Trophoblast cell (in vitro differentiated cells and primary cell): ENCODE measurements around the gene FRMD7.
A peak's percentile ranks its signal among the peaks of the same experiment; 100 is the strongest.

ENCODE experiments used
- DNase-seq, 2 donors: peaks; one replicate each; pipeline ENCODE4 v3.0.0-alpha.2; 2016
- H2AFZ ChIP-seq: 2 replicates; pipeline ENCODE4 v1.6.1; 2013; ENCODE audit warnings: low read length, moderate library complexity, mild to moderate bottlenecking; ENCODE audit not compliant: insufficient read depth, poor library complexity
- H2AK5ac ChIP-seq: 2 replicates; pipeline ENCODE4 v1.6.1; 2013; ENCODE audit warnings: mild to moderate bottlenecking, low read length
- H2BK120ac ChIP-seq: 2 replicates; pipeline ENCODE4 v1.6.1; 2013; ENCODE audit warnings: low read length, mild to moderate bottlenecking, moderate library complexity; ENCODE audit not compliant: insufficient read depth, poor library complexity
- H2BK12ac ChIP-seq: 2 replicates; pipeline ENCODE4 v1.6.1; 2013; ENCODE audit warnings: mild to moderate bottlenecking, low read length, moderate library complexity
- H2BK5ac ChIP-seq: 2 replicates; pipeline ENCODE4 v1.6.1; 2013; ENCODE audit warnings: low read length, low read depth, moderate library complexity, mild to moderate bottlenecking; ENCODE audit not compliant: poor library complexity
- H3K14ac ChIP-seq: 2 replicates; pipeline ENCODE4 v1.6.1; 2013; ENCODE audit warnings: mild to moderate bottlenecking, low read length
- H3K18ac ChIP-seq: 2 replicates; pipeline ENCODE4 v1.6.1; 2013; ENCODE audit warnings: mild to moderate bottlenecking, low read length
- H3K23ac ChIP-seq: 2 replicates; pipeline ENCODE4 v1.6.1; 2013; ENCODE audit warnings: low read length
- H3K27ac ChIP-seq: 2 replicates; pipeline ENCODE4 v1.5.1; 2013; ENCODE audit warnings: low read depth, mild to moderate bottlenecking, inconsistent platforms, low read length, moderate library complexity
- H3K27me3 ChIP-seq: 2 replicates; pipeline ENCODE4 v1.6.1; 2013; ENCODE audit warnings: inconsistent platforms, mild to moderate bottlenecking, low read length, moderate library complexity; ENCODE audit not compliant: insufficient read depth
- H3K36me3 ChIP-seq, 2 experiments: 1 replicate in 1 of 2; 2 replicates in 1 of 2; pipeline ENCODE4 v1.6.1; 2013; ENCODE audit warnings: low read length in 2 of 2, mild to moderate bottlenecking in 2 of 2, moderate library complexity in 1 of 2; ENCODE audit not compliant: insufficient read depth in 2 of 2, control insufficient read depth in 1 of 2
- H3K4ac ChIP-seq: 2 replicates; pipeline ENCODE4 v1.6.1; 2013; ENCODE audit warnings: low read depth, mild to moderate bottlenecking, low read length, moderate library complexity
- H3K4me1 ChIP-seq, 2 experiments: 1 replicate in 1 of 2; 2 replicates in 1 of 2; pipeline ENCODE4 v1.6.1; 2013; ENCODE audit warnings: low read length in 2 of 2, mild to moderate bottlenecking in 2 of 2, moderate library complexity in 1 of 2; ENCODE audit not compliant: insufficient read depth in 2 of 2, control insufficient read depth in 1 of 2
- H3K4me2 ChIP-seq: 2 replicates; pipeline ENCODE4 v1.6.1; 2013; ENCODE audit warnings: inconsistent platforms, mild to moderate bottlenecking, low read length, moderate library complexity
- H3K4me3 ChIP-seq: 2 replicates; pipeline ENCODE4 v1.5.1; 2013; ENCODE audit warnings: mild to moderate bottlenecking, low read depth, low read length, inconsistent platforms
- H3K79me1 ChIP-seq: one replicate; pipeline ENCODE4 v1.6.1; 2013; ENCODE audit warnings: low read length
- H3K79me2 ChIP-seq: 2 replicates; pipeline ENCODE4 v1.6.1; 2013; ENCODE audit warnings: low read length, mild to moderate bottlenecking; ENCODE audit not compliant: control insufficient read depth, insufficient read depth, poor library complexity
- H3K9ac ChIP-seq: 2 replicates; pipeline ENCODE4 v1.6.1; 2013; ENCODE audit warnings: mild to moderate bottlenecking, low read length
- H3K9me3 ChIP-seq: 2 replicates; pipeline ENCODE4 v1.6.1; 2013; ENCODE audit warnings: low read depth, mild to moderate bottlenecking, control low read depth, inconsistent platforms, low read length; ENCODE audit not compliant: insufficient read depth
- H4K12ac ChIP-seq: 2 replicates; pipeline ENCODE4 v1.6.1; 2013; ENCODE audit warnings: low read depth, mild to moderate bottlenecking, low read length, moderate library complexity
- H4K8ac ChIP-seq: 2 replicates; pipeline ENCODE4 v1.6.1; 2013; ENCODE audit warnings: low read depth, mild to moderate bottlenecking, low read length, moderate library complexity
- H4K91ac ChIP-seq: one replicate; pipeline ENCODE4 v1.6.1; 2013; ENCODE audit warnings: low read depth, mild to moderate bottlenecking, low read length, moderate library complexity
- WGBS: extraction: QIAGEN DNeasy Blood & Tissue Kit; methylation state at CpG from one replicate; pipeline ENCODE4 v1.1.7; 2013; ENCODE audit warnings: missing lambda C conversion rate; ENCODE audit not compliant: insufficient read length, insufficient coverage; ENCODE audit errors: extremely low coverage; 5-methylcytosine and 5-hydroxymethylcytosine counted together

The FRMD7 gene

GRCh38 chrX:132071254-132071653, 56.6 kb downstream of the FRMD7 start:
- H3K9ac ChIP-seq, result no peak overlapping the region
- no peaks in the 10 kb centered on the region for H3K79me1 ChIP-seq
- H3K23ac ChIP-seq, result no peak overlapping the region
- H3K4me3 ChIP-seq, result no peak overlapping the region
- no peak overlapping the region for H3K27ac ChIP-seq
- no peak overlapping the region for H2BK5ac ChIP-seq
- H2AFZ ChIP-seq, result no peak overlapping the region
- peak in 1 of 2 donors; percentile 29 for DNase-seq
- H3K14ac ChIP-seq, result no peak overlapping the region
- no peak overlapping the region for H2AK5ac ChIP-seq
- no peak overlapping the region for H2BK120ac ChIP-seq
- H3K9me3 ChIP-seq, result no peaks in the 10 kb centered on the region
- H2BK12ac ChIP-seq, result no peak overlapping the region
- no peak overlapping the region for H4K12ac ChIP-seq
- H3K4me2 ChIP-seq, result no peak overlapping the region
- H3K27me3 ChIP-seq, result no peaks in the 10 kb centered on the region
- peaks cover 0 to 2% of the 10 kb centered on the region in 2 experiments for H3K36me3 ChIP-seq
- no peak overlapping the region for H4K91ac ChIP-seq
- H3K18ac ChIP-seq, result no peak overlapping the region
- no peaks in the 10 kb centered on the region for H3K4me1 ChIP-seq
- no peak overlapping the region for H3K4ac ChIP-seq
- no peak overlapping the region for H4K8ac ChIP-seq
- H3K79me2 ChIP-seq, result no peaks in the 10 kb centered on the region

- Histone ChIP-seq H3K4me1 (no peaks in the 10 kb centered on the region), H3K4me3 (no peak overlapping the region), H3K9ac (no peak overlapping the region), H2BK120ac (no peak overlapping the region), H2BK12ac (no peak overlapping the region), H4K8ac (no peak overlapping the region), H2BK5ac (no peak overlapping the region), H3K18ac (no peak overlapping the region), H3K4ac (no peak overlapping the region), H3K9me3 (no peaks in the 10 kb centered on the region), H3K27me3 (no peaks in the 10 kb centered on the region), H2AFZ (no peak overlapping the region), H3K27ac (no peak overlapping the region), H4K91ac (no peak overlapping the region), H3K36me3 (peaks cover 0 to 2% of the 10 kb centered on the region in 2 experiments), H2AK5ac (no peak overlapping the region), H3K79me1 (no peaks in the 10 kb centered on the region), H3K14ac (no peak overlapping the region), H4K12ac (no peak overlapping the region), H3K79me2 (no peaks in the 10 kb centered on the region), H3K23ac (no peak overlapping the region), H3K4me2 (no peak overlapping the region)
- no CpG with 5 or more reads among the region's 1 CpG for WGBS
- peak in 1 of 2 donors; percentile 13 for DNase-seq
These were observed 59.4 kb downstream of the FRMD7 start for GRCh38 chrX:132068405-132068804.

- H4K91ac ChIP-seq, result no peak overlapping the region
- H3K79me1 ChIP-seq, result no peaks in the 10 kb centered on the region
- no peak overlapping the region for H4K12ac ChIP-seq
- H3K4me2 ChIP-seq, result no peak overlapping the region
- H3K27me3 ChIP-seq, result no peaks in the 10 kb centered on the region
- H3K4me1 ChIP-seq, result no peaks in the 10 kb centered on the region
- H3K18ac ChIP-seq, result no peak overlapping the region
- no peak for DNase-seq
- H3K27ac ChIP-seq, result no peak overlapping the region
- WGBS, result no CpG with 5 or more reads among the region's 4 CpGs
- H2BK12ac ChIP-seq, result no peak overlapping the region
- no peak overlapping the region for H2AK5ac ChIP-seq
- no peak overlapping the region for H3K23ac ChIP-seq
- H3K4ac ChIP-seq, result no peak overlapping the region
- peaks cover 0 to 2% of the 10 kb centered on the region in 2 experiments for H3K36me3 ChIP-seq
- H3K9ac ChIP-seq, result no peak overlapping the region
- H4K8ac ChIP-seq, result no peak overlapping the region
- no peak overlapping the region for H2AFZ ChIP-seq
- H3K79me2 ChIP-seq, result no peaks in the 10 kb centered on the region
- H3K4me3 ChIP-seq, result no peak overlapping the region
- no peak overlapping the region for H3K14ac ChIP-seq
- H2BK120ac ChIP-seq, result no peak overlapping the region
- H2BK5ac ChIP-seq, result no peak overlapping the region
- no peaks in the 10 kb centered on the region for H3K9me3 ChIP-seq
These were observed 64.0 kb downstream of the FRMD7 start for GRCh38 chrX:132063862-132064261.

- Histone ChIP-seq H3K27ac (no peak overlapping the region), H3K79me1 (no peaks in the 10 kb centered on the region), H3K9me3 (no peaks in the 10 kb centered on the region), H4K91ac (no peak overlapping the region), H3K4me1 (no peaks in the 10 kb centered on the region), H3K36me3 (no peaks in the 10 kb centered on the region), H3K79me2 (no peaks in the 10 kb centered on the region), H3K27me3 (no peaks in the 10 kb centered on the region), H3K4me3 (no peak overlapping the region), H4K8ac (no peak overlapping the region), H3K14ac (no peak overlapping the region), H3K23ac (no peak overlapping the region), H4K12ac (no peak overlapping the region), H3K4me2 (no peak overlapping the region), H3K4ac (no peak overlapping the region), H2BK12ac (no peak overlapping the region), H2AK5ac (no peak overlapping the region), H3K9ac (no peak overlapping the region), H2BK120ac (no peak overlapping the region), H2BK5ac (no peak overlapping the region), H3K18ac (no peak overlapping the region), H2AFZ (no peak overlapping the region)
- no peak for DNase-seq
- WGBS, result no CpG with 5 or more reads among the region's 3 CpGs
These were observed 64.5 kb downstream of the FRMD7 start for GRCh38 chrX:132063334-132063733.
